ENCODE data around the gene PRRT1.

DNA sequence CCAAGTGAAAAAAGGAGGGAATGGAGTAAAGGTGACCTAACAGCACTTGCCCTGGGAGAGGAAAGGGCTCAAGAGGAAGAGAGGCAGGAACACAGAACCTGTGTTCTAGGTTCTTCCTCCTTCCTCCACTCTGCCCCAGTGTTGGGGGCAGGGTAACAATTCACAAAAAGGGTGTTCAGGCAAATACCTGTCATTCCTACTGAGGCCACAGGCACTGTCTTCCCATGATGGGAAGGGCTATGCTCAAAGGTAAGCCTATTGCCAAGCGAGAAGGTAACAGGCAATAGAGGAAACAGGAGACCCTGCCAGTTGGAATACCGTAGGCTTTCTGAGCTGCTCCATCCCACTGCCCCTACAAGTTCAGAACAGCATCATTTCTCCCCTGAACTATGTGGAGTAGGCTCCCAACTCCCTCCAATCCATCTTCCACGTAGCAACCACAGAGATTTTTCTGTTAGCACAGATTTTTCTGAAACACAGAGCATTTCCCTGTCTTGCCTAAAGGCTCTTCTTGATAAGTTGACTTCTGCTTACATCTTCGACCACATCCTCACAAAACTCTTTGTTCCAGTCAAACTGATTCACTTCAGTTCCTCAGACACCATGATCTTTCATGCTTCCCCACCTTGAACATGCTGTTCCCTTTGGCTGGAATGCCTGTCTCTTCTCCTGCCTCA lies 21.4 kb upstream of the PRRT1 start:
- TF ChIP-seq EZH2phosphoT487 (IDR thresholded peaks at IDR 0.05; ENCODE audit: low read depth, severe bottlenecking, unreplicated experiment): no peak
- TF ChIP-seq, protein P1, sequence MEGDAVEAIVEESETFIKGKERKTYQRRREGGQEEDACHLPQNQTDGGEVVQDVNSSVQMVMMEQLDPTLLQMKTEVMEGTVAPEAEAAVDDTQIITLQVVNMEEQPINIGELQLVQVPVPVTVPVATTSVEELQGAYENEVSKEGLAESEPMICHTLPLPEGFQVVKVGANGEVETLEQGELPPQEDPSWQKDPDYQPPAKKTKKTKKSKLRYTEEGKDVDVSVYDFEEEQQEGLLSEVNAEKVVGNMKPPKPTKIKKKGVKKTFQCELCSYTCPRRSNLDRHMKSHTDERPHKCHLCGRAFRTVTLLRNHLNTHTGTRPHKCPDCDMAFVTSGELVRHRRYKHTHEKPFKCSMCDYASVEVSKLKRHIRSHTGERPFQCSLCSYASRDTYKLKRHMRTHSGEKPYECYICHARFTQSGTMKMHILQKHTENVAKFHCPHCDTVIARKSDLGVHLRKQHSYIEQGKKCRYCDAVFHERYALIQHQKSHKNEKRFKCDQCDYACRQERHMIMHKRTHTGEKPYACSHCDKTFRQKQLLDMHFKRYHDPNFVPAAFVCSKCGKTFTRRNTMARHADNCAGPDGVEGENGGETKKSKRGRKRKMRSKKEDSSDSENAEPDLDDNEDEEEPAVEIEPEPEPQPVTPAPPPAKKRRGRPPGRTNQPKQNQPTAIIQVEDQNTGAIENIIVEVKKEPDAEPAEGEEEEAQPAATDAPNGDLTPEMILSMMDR (IDR thresholded peaks at IDR 0.05; ENCODE audit: poor library complexity): no peak
